DMS53 (cell line): Measurements from ENCODE around the gene RANGRF.

Experiments used
- DNase-seq: peaks from one replicate; lab custom pipeline; 2025; lab: John Stamatoyannopoulos, UW

RANGRF gene

DNA sequence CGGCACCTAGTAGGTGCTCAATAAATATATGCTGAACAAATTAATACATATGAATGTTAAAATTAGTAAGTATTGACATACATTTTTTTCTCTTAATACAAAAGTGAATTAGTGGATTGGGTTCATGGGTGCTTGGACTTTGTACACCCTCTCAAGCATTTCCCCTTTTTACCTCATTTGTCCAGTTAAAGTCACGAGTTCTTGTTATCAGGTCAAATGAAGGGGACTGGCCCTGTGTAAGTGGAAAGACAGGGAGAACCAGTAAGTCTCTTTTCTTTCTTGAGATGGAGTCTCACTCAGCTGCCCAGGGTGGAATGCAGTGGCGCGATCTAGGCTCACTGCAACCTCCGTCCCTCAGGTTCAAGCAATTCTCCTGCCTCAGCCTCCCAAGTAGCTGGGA is 13.7 kb upstream of the RANGRF start:
- no peak for DNase-seq

DNA sequence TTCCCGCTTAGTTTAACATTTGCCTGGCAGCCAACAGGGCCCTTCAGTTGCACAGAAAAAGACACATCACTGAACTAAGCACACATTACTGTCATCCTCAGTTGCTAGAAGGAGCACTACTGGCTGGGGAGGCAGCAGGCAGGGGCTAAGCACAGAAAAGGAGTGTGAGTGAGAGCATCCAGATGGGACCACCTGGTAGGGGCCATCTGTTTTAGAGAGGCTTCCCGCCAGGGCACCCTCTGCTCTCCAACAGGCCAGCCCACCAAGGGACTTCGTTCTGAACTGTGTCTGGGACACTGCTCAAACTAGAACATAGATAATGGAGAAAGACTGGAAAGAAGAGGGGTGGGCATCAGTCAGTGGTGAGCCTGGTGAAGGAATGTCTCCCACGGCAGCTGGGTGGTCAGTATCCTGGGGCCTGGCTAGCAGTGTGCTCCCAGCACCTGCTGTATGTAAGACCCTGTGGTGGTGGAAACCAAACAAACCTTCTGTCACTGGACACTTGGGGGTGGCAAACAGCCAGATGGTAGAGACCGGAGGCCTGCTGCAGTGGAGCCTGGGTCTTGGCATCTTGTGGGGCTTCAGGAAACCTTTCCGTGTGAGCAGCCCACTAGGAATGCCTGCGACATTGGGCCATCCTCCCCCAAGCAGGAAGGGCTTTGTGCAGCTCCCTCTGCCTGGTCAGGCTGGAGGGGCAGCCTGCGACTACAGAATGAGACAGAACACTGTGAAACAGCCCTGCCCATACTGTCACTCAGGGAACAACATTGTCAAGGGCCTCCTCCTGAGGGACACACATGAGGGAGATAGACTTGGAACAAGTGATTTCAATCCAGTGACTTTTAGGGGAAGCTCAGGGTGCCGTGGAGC is 12.8 kb upstream of the RANGRF start:
- DNase-seq, result no peak

DNA sequence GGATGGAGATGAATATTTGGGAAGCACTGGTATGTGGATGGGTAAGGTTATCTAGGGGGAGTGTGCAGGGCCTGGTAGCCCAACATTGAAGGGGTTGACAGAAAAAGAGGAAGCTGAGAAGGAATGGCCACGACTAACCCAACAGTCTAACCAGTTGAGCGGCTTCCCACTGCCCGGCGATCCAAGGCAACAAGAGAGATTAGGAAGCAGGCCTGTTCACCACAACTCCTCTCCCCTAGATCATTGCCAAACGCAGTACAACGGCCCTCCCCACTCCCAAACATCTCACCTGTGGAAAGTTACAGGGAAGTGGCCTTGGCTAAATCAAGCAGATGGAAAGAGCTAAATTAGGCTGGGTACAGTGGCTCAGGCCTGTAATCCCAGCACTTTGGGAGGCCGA is 11.2 kb upstream of the RANGRF start:
- DNase-seq, result no peak

DNA sequence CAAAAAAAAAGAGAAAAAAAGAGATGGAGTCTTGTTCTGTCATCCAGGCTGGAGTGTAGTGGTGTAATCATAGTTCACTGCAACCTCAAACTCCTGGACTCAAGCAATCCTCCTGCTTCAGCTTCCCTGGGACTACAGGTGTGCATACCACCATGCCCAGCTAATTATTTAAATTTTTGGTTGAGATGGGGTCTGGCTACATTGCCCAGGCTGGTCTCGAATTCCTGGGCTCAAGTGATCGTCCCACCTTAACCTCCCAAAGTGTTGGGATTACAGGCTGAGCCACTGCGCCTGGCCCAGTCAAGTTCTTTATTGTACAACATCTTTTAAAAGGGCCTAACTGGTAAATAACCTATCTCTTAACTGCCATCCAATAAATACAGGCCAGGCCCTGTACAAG is 6.1 kb upstream of the RANGRF start:
- no peak for DNase-seq

DNA sequence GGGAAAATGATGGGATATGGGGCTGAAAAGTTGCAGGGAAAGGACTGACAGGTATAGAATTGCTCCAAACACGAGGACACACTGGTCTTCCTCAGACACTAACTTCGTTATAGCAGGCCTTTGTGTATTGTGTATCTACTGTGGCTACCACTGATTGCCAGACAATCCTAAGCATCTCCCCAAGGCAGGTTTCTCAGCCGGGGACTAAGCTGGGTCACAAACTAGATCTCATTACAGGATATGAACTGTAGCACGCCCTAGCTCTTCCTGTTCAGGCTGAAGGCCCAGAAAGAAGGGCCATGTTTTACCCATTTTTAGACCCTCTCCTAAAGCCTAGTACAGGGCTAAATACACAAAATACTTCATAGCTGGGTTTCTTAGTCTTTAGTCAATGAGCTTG is 5.1 kb upstream of the RANGRF start:
- no peak for DNase-seq

- no peak for DNase-seq
These were observed 4.3 kb upstream of the RANGRF start for GRCh38 chr17:8284126-8284525.

DNA sequence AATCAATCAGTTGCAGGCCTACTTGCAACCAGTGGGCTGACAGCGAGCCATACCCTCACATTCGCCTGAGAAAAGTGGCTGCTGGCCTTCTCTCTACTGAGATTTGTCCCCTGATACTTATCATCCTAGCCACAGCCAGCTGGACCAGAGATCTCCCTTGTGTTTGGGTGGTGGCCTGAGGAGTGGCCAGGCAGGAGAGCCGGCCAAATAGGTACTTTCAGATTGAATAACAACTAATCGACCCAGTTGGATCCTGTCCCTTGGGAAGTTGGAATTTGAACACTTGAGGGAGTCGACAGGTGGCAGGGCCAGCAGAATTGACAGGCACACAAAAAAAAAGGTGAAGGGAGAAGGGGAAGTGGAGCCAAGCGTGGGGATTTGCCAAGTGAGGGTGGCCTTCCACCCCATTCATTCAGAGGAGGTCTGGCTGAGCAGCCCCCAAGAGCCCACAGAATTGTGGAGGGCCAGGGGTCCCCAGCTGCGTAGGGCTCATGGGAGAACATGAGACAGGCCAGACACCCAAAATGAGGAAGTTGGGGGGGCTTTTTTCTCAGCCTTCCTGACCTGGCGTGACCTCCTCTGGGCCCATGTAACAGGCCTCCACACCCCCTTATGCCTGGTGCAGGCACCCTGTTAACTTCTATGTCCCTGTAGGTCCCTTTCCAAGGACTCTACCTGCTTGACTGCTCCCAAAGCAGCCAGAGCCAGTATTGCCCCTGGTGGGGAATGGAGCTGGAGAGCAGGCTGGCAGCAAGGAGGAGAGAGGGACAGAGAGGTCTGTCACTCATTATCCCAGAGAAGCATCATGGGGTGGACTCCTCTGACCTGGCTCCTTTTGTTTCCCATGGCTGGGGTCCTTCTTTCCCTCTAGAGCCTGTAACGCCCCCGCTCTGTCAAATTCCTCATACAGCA is 2.9 kb upstream of the RANGRF start:
- no peak for DNase-seq

DNA sequence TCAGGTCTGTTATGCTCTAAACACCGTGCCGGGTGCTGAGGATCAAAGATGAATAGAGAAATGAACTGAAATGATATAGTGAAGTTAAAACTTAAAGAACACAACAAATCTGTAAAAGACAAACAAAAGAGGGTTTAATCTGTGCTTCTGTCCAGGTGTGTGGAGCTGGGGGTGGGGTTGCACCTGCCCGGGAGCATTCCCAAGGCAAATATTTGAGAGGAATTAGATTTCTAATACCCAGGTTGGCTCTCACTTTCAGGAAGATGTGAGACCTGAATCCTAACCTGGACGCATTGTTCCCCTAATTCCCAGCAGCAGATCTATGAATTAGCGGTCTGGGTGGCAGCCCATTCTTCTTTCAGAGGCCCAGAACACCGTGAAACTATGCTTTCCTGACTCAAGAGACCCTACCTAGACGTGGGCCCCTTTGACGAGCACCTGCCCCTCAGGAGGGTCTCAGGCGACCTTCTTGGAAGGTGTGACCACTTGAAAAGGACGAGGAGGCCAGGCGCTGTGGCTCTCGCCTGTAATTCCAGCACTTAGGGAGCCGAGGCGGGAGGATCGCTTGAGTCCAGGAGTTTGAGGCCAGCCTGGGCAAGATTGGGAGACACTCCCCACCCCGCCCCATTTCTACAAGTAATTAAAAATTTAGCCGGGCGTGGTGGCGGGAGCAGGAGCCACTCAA is 677 bp upstream of the RANGRF start:
- peak; percentile 79 for DNase-seq

DNA sequence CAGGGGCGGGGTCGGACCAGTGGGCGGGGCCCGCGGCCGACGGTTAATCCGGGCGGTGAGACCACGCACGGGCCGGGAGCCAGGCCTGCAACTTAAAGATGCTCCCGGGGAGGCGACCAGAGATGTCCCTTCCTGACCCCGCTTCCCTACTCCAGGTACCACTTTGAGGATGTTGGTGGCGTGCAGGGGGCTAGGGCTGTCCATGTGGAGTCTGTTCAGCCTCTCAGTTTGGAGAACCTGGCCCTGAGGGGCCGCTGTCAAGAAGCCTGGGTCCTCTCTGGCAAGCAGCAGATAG is 580 bp downstream of the RANGRF start:
- DNase-seq, result no peak

DNA sequence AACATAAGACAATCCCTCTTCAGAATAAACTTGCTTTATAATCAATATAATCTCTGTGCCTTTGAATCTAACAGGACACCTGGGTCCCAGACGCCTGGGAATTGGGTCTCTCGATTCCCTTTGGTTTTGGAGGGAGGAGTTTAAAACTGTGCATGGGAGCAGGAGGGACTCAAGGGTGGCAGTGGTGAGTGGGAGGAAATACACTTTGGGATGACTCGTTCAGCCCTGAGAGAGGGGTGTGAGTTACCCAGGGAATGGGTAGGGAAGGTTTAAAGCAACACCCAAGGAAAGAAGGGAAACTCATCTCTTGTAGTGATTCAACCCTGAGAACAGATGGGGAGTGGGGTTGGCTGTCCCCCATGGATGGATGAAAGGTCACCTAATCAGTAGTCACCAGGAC is 1.6 kb downstream of the RANGRF start:
- peak; percentile 27 for DNase-seq

DNA sequence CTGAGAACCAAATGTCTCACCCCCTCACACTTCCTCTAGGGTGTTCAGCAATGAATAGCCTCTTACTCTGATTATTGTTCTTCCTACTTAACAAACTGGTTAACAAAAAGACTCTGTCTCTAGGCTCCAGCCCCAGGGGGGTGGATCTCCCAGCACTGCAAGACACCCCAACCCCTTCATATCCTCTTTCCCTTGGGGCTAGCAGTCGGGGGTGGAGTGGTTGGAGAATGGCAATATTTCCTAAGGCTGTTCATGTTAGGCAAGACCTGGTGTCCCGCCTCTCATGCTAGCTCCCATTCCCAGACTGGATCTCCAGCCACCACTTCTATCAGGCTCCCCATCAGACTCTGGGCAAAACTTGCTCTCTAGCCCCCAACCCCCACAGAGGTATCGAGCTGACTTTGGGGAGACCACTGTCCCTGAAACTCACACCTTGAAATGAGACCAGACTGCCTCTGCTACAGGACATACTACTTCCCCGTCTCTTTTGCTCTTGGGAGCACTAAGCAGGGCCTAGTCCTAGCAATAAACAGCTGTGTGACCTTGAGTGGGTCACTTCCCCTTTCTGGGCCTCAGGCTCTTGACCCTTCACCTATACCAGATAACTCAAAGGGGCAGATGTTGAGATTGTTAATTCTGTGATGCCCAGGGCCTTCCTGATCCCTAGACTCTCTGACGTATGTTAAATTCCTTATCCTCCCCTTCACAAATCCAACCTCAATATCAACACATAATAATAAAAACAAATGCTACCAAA is 4.3 kb downstream of the RANGRF start:
- DNase-seq, result no peak

DNA sequence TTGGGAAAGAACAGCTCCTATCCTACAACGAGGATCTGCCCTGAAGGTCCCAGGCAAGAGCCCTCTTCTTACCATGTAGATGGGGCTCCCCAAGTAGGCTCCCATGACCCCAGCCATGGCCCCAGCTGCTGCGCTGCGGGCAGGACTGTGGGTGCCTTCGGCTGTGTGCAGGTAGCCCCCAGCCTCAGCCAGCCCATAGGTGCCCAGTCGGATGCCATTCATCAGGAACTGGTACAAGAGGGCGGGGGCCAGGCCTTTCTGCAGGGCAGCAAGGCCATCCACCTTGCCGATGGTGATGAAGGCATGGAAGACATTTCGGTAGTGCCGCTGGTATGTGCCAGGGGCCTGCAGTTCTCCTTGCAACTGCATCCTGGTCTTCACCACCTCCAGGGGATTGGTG is 5.9 kb downstream of the RANGRF start:
- DNase-seq, result no peak

- no peak for DNase-seq
These were observed 6.4 kb downstream of the RANGRF start for GRCh38 chr17:8294814-8295316.

- no peak for DNase-seq
These were observed 11.8 kb downstream of the RANGRF start for GRCh38 chr17:8300226-8300625.

DNA sequence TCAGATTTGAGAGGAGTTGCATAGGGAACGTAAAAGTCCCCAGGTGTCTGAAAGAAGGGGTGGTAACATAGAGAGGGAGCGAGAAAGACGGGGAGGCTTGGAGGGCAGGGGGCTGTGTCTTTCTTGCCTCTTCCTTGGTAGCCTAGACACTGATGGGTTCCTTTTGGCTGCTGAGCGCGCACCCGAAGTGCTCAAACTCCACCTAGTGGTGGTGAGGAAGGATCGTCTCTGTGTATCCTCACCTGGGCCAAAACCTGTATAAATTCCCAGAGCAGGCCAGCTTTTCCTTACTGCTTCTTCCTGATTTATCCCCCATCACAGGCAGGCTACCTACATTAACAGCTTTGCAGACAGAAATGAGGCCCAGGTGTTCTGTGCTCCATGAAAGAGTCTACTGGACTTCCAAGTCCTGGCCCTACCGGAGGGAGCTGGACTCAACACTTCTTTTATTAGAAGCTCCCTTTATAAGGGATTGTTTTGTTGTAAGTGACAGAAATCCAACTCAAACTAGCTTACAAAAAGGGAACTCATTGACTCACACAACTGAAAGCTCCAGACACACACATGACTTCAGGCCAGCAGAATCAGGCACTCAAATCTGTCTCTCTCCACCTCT is 12.3 kb downstream of the RANGRF start:
- DNase-seq, result peak; percentile 92

DNA sequence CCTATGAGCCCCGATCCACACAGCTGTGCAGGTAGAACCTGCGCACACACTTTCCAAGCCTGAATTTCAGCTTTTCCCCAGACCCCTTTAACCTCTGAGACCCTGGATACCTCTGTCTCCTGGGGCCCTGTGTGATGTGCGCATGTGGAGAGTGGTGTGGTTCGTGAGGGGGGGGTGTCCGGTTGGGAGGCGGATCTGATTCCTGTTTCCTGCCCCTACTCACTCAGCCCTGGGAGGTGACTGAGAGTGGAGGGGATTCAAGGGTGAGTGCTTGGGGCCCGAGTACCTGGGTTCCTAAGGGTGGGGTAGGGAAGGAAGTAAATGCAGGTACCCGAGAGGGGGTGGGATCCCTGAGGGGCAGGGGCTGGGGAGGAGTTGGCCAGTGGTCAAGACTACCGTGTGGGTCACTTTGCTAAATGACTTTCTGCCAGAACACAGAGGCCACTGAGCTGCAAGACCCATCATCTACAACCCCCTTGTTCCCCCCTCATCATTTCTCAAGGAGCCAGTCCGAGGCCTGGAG is 22.2 kb downstream of the RANGRF start:
- DNase-seq, result no peak

- no peak for DNase-seq
These were observed 22.8 kb downstream of the RANGRF start for GRCh38 chr17:8311131-8311790.

DNA sequence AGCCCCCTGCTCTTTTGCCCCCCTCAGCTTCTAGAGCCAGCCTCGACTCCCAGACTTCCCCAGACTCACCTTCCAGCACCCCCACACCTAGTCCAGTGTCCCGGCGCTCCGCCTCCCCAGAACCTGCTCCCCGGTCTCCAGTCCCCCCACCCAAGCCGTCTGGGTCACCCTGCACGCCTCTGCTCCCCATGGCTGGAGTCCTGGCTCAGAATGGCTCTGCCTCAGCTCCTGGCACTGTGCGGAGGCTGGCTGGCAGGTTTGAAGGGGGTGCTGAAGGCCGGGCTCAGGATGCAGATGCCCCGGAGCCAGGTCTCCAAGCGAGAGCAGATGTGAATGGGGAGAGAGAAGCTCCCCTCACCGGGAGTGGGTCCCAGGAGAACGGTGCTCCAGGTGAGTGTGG is 23.8 kb downstream of the RANGRF start:
- no peak for DNase-seq

DNA sequence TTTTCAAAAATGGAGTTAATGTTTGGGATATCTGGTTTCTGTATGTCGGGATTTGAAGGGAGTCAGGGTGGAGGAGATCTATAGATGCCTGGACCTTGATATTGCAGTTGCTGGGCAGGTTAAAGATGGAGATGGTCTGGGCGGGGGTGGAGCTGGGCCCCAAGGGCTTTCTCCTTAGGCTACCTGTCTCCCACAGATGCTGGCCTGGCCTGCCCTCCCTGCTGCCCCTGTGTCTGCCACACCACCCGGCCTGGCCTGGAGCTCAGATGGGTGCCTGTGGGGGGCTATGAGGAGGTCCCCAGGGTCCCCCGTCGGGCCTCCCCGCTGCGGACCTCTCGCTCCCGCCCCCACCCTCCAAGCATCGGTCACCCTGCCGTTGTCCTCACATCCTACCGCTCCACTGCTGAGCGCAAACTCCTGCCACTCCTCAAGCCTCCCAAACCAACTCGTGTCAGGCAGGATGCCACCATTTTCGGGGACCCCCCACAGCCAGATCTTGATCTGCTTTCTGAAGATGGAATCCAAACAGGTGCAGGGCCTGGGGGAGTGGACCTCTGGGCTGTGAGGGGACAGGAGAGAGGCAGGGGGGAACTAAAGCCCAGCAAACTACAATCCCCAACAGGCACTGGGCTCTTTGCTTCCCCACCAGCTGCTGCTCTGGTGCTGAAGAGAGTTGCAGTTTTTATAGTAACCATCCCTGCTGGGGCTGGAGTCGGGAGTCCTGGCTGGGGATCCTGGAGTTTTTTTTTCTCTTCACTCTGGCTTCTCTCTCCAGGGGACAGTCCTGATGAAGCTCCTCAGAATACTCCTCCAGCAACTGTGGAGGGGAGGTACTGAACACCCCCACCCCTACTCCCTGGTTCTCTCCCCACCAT is 24.5 kb downstream of the RANGRF start:
- DNase-seq, result peak; percentile 37
